ENCODE measurements around the gene TMEM150A.
"Not testable (repeated sequence)": the region's sequence is repeated elsewhere in the genome, so short reads cannot be mapped to it uniquely, and the experiment has no call there.

The TMEM150A gene

DNA sequence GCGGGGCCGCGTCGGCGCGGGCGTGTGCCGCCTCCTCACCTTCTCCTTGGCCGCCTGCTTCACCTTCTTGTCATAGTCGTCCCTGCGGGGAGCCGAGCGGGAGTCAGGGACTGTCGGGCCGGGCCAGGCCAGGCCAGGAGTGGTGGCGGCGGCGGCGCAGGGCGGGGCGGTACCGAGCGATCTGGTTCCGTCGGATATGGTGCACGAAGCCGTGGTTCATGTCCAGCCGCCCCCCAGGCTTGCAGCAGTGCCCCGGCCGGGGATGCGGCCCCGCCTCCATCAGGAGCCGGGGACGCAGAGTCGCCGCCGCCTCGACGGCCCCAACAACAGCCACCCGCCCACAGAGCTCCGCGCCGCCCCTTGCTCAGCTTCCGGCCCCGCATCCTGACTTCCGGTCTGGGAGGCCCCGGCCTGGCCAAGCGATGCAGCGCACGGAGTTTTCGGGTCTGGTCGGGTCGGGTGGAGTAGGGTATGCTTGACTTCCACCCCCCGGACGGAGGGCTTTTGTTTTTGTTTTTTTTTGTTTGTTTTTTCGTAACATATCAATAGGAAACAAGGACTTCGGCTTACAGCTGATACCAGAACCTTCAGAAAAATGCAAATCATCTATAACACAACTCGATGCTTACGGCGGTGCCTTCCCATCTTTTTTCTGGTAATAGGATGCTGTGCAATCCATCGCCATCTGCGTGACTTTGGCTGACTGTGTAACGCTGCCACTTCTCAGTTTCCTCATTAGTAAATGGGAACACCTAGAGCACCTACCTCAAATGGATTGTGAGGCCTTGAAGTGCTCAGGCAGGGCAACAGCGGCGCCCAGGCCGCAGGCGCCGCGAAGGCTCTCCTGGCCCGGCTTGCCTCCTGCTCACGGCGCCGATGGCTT is 9.4 kb upstream of the TMEM150A start, which contains the start of gene C2orf68:
TSS of gene C2orf68 (minus strand) at position 362 of the 883 bp plus-strand sequence. CDS start at position 280, 82 bp downstream.
- peak; percentile 73 to 84 for DNase-seq

DNA sequence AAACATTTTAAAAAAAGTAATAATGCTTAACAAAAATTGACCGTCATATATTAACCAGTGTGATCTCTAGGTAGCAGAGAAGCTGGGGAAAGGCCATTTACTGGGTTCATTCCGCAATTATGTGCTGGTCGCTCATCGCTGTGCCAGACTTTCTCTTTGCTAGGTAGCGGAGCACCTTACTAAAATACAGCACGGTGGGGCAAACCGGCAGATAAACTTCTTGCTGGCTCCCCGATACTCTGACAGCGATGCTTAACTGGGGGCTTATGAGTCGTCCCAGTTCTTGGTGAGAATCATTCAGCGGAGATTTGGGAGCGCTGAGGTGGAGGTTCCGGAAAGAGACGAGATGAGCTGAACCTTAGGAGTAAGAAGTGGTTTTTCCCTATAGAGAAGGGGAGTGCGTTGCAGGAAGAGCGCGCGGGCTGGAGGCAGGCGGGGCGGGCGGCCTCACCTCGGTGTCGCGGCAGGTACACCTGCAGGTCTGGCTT is 8.8 kb upstream of the TMEM150A start:
- no peak for DNase-seq

DNA sequence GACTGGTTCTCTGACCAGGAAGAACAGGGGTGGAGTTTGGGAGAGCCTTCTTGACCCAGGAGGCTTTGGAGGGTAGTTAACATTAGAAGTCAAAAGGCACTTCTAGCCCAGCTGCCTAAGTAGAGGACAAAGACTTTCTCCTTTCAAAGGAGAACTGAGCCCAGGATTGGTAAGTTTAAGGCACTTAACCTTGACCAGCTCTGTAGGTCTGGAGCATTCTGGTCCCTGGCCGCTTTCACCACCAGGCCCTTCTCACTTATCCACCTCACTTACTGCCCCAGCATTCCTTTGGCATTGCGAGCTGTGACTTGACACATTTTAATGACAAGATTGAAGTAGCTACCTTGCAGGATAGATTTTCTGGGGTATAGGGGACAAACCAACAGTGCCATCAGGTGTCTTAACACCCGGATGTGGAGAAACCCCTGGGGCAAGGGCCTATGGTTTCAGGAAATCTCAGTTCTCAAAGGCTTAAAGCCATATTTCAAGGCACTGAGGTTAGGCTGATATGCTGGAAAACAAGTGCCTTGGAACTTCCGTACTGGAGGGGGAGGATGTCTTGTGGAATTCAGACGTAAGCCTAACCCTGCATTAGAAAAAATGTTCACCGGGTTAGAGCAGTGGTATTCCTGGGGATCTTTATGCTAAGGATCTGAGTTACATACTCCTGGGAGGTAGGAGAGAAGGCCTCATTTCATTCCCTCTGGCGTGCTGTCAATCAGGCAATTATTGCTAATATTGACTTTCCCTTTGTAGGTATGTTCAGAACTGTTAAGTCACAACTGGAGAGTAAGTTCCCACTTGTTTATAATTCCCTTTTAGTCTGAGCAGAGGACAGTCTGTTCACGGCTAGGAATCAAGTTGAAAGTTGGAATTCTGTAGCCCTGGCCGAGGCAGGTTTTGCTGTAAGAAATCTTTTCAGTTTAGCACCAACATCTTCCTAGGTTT is 5.0 kb upstream of the TMEM150A start:
- no peak for DNase-seq

DNA sequence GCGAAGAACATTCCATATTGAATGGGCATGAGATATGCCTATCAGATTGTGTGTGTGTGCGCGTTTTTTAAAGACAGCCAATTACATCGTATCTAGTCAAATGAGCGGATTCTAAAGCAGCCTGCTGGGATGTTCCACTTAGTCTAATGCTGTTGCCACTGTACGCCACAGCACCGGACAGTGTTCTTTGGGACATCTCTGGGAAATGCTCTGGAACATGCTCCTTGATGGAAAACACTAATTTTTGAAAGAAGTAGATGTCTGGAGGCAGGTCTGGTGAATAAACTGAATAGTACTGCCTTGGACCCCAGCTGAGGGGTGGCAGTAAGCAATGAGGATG is 3.6 kb upstream of the TMEM150A start:
- DNase-seq, result no peak

DNA sequence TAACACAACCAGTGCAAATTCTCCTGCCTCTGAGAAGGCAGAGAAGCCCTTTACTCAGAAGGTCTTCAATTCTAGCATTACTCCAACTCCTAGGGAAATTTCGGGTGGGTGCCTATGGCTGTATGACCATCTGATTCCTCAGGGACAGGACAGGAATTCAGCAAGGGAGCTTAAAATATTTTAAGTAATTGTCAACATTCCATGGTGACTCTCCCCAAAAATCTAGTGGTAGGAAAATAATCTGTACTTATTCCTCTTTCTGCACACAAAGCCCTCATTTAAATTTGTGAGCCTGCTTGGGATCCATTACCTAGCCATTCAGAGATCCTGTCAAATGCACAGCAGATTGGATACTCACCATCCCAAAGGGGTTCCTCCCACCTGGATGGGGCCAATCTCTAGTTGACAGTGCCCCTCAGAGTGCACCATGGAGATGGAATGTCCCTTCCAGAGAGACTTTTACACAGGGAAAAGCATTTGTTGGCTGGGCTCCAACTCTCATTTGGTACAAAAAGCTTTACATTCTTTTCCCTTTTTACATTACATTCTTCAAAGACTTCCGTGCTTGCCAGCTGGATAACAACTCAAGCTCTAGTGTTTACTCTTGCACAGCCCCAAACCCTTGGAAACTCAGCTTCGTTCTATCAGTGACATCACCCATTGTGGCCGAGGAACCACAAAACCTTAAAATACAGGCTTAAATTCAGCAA is 3.1 kb upstream of the TMEM150A start:
- DNase-seq, result no peak

DNA sequence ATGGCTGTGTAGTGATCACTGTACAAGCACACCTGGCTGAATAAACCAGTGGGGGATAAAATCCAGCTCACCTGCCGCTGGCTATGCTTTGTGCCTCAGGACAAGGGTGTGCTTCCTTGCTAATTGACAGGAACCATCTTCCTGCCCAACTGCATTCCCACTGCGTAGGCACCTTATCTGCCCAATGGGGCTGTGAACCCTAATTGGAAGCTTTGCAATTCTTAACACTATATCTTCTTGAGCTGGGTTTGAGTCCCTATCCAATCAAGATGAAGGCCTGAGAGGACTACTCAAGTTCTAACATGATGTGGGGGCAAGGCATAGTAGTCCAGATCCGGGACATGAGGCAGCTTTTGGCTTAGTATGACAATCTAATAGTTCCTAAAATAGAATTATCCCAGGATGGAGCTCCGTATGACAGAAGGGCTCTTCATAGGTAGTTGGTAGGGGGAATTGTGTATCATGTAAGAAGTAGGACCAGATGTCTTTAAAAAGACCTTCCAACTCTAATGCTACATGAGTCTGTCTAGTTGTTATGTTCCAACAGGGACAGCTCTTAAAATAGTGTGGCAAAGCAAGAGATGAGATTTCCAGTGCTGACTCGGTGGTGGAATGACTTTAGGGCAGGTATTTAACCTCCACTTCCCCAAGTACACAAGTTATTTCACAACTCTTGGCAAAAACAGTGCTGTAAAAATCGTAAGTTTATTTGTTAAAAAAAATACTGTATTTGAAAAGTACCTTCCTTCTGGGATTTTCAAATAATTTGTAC is 2.3 kb upstream of the TMEM150A start:
- DNase-seq, result no peak

DNA sequence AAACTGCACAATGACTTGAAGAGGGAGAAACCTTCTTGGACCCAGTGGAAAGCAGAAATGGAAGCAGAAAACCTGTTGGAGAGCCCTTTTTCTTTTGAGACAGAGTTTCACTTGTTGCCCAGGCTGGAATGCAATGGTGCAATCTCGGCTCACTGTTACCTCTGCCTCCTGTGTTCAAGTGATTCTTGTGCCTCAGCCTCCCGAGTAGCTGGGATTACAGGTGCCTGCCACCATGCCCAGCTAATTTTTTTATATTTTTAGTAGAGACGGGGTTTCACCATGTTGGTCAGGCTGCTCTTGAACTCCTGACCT is 1.6 kb upstream of the TMEM150A start:
- DNase-seq, result not testable (repeated sequence)

DNA sequence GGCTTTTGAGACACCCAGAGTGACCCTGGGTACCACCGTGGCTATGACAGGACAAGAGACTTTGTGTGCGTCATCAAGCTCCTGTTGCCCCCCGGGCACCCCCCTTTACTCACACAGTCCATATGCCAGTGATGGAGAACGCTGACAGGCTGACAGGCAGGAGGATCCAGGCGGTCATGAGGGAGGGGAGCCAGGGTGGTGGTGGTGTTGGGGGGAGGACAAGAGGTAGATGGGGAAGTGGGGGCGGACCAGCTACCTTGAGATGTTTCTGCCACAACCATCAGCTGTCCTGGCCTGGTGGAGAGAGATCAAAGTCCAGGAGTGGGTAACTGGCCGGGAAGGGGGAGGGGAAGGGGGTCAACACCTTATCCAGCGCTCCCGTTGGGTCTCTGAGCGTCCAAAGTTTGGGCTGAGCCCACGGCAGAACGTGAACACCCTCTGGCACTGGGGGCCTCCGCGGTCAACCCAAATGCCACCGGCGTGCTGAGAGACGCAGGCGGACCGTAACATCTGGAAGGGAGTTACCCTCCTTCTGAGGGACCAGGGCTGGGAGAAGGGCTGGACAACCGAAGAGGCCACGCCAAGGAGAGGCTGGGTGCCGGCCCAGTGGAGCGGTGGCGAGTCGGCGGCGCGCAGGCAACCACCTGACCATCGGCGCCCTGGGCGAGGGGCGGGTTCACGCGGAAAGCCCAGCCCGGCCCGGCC is 575 bp downstream of the TMEM150A start:
- DNase-seq, result no peak

DNA sequence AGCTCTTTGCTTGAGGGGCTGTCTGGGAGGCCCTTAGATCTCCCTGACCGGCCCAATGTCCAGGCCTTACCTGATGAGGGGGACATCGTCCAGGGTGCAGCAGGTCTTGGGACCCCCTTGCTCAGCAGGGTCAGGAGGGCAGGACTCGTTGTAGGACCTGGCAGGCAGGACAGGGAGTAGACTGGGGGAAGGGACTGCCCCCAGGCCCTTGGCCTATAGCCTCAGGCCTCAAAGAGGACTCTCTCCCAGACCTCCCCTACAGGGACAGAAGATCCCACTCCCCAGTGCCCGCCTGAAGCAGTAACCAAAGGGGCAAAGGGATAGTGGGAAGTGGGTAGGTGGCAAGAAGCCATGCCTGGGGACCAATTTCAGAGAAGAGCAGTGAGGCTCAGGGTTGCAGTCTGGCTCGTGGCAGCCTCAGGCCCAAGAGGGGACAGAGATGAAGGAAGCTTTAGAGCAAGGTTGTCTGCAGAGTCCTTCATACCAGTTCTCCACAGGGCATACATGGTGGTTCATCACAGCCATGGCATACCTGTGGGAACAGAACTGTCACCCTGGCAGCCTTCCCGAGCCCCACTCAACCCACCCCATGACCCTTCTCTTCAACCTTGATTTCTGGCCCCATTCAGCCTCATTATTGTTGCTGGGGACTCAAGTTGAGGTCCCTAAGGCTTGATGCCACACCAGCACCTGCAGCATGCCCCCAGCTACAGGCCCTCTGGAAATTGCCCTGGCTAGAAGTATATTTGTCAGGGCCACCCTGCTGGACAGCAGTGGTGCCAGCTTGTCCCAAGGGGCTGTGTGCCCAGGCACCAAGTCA is 1.3 kb downstream of the TMEM150A start:
- no peak for DNase-seq

DNA sequence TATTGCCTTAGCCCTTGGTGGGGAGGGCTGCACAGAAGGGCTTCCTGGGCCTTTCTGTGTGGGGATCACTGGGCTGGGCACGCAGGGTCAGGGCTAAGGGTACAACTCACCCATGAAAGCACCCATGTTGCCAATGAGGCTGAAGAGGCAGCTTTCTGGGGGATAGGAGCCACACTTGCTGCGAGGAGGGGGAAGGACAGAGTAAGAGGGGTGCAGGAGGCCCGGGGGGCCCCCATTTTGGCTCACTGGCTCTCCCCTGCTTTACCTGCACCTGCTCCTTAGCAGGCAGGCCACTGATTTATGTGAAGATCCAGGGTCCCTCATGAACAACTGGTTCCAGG is 2.3 kb downstream of the TMEM150A start:
- no peak for DNase-seq

DNA sequence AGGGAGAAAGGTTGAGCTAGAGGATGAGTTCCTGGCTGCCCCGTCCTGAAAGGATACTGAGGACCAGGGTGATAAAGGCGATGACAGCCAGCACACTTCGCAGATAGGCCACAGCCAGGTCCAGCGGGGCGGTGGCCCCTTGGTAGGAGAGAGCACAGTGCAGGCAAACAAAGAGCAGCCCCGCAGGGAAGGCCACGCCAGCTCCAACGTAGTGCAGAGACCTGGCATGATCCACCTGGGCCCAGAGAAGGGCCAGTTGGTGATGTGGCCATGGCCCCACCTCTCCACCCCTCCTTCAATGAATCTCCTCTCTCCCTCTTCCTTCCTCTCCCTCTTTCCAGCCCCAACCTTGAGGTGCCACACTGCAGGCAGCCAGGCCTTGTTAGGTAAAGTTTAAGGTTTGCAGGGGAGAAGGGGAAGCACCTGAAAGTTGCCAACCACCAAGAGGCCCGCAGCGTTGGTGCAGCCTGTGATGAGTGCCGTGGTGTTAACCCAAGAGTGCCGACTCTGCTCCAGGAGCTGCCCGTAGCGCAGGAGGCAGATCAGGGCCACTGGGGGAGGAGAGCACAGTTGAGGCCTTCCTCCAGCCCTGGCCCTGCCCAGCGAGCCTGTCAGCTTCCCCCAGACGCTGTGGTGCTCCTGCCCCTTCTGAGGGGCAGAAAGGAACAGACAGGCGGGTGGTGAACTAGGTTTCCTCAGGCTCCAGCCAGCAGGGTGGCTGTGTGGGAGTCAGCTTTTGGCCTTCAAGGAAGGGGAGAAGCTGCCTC is 2.8 kb downstream of the TMEM150A start:
- no peak for DNase-seq

DNA sequence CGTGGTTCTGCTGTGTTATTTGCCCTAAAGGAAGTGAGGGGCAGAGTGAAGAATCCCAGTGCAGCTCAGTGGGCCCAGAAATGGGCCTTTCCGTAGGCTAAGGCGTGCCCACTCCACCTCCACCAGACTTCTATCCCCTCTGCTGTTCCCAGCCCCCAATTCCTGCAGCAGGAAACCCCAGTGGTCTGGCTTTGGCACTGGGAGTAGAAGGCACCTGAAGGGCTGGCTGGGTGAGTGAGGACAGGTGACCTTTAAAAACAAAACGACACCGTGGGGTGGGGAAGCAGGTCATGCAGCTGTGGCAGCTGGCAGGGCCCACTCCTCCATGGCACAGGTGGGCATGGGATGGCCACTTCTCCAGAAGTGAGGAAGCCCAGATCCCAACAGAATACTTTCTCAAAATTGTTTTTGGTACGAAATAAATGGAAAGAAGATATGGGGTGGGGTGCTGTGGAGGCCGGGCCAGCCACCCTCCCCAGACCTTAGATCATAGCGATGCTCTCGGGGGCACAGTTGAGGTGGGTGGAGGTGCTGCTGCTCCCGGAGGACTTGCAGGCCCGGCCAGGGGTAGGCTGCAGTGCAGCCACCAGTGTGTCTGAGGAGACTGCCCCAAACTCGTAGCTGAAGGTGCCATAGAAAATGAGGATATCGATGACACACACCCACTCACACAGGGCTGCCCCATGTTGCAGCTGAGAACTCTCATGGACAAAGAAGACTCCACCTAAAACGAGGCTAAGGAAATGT is 3.7 kb downstream of the TMEM150A start:
- DNase-seq, result no peak

DNA sequence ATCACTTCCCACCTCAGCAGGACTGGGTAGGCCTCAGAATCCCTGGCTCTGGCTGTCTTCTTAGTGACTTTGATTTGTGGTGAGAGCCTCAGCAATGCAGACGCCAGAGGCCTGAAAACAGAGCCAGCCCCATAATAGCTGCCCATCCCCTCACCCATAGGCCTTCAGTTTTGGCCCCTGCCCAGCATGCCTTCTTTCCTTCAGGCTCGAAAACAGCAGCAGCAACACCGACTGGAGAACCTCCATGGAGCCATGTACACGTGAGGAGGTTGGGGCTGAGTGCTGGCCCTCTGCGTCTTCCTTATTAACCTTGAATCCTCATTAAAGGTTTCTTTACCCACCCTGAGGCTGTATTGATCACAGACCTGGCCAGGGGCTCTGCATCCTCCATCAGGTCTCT is 5.3 kb downstream of the TMEM150A start:
- no peak for DNase-seq

DNA sequence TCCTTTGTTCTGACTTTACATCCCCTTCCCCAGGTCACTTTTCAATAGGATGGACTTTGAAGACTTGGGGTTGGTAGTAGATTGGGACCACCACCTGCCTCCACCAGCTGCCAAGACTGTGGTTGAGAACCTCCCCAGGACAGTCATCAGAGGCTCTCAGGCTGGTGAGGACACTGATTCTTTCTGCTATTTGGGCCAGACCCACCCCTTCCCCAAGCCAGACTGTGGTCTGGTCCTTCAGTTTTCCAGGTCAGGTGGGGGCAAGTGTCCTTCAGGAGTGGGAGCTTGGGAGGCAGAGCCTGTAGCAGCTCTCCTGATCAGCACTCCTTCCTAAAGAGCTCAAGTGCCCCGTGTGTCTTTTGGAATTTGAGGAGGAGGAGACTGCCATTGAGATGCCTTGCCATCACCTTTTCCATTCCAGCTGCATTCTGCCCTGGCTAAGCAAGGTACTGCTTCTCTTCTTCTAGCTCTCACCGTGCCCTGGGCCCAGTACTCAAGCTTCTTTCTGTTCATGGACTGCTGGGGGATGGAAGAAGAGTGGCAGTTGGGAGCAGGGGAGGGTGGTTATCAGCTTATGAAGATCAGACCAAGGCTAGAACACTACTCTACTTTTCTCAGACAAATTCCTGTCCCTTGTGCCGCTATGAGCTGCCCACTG is 5.9 kb downstream of the TMEM150A start:
- DNase-seq, result no peak

DNA sequence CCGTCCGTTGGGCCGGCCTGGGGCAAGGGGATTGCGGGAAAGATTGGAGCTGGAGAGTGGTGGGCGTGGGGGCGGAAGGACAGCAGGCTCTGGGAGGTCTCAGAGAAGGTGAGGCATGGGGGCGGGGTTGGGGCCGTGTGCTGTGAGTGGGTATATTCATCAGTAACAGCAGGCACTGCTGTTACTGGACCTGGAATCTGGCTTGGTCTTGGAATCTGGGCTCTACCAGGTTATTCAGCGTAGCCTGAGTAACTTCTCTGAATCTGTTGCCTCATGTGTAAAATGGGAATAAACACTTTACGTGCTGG is 6.5 kb downstream of the TMEM150A start:
- peak in 1 of 2 experiments; percentile 30 for DNase-seq

DNA sequence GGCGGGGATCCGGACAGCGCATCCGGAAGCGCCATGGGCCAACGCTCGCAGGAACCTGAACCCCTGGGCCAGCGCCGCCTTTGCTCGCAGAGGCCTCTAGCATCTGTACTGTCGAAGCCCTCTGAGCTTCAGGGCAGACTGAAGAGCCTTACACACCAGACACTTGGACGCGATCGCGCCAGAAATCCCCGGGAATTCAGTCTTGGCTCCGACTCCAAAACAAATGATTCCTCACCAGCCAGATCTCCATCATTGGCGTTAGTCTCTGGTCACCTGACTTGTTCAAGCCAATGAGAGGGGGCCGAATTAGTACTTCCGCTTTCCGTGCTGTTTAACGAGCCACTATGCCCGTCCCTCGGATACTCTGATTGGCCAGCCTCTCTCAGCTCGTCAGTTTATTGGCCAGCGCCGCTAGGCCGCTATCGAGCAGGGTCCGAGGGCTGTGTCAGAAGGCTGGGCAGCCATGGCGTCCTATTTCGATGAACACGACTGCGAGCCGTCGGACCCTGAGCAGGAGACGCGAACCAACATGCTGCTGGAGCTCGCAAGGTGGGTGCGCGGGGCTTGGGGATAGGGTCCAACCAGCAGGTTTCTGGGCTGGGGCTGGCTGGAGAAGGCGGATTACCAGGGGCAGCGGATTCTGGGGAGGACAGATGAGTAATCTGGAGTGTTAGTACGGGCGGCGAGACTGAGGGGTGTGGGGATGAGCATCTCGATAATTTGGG is 7.0 kb downstream of the TMEM150A start, which contains the start of gene RNF181:
TSS of gene RNF181 (plus strand) at position 445 of the 725 bp plus-strand sequence. CDS start at position 464, 19 bp downstream.
- DNase-seq, result peak; percentile 78 to 90

DNA sequence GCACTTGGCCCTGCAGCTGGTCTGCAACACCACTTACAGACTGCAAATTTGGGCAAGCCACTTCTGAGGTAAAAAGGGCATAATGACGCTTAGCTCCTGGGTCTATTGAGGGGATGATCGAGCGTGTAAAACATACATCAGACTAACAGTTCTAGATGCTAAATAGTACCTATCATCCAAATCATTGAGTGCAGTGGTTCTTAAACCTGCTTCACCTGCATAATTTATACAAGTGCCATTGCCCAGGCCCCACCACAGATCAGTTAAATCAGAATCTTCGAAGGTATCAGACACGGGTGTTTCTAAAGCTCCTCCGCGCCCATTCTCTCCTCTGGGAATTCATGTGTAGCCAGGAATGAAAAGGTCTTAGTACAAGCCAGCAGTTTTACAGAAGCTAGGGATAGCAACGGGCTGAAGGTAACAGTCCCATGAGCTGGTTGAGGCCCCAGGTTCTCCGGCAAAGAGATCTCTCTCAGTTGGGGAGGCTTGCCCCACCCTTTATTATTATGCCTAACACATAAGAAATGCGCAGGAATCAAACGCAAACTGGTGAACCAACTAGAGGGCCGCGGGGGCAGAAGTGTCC is 7.7 kb downstream of the TMEM150A start:
- DNase-seq, result no peak

DNA sequence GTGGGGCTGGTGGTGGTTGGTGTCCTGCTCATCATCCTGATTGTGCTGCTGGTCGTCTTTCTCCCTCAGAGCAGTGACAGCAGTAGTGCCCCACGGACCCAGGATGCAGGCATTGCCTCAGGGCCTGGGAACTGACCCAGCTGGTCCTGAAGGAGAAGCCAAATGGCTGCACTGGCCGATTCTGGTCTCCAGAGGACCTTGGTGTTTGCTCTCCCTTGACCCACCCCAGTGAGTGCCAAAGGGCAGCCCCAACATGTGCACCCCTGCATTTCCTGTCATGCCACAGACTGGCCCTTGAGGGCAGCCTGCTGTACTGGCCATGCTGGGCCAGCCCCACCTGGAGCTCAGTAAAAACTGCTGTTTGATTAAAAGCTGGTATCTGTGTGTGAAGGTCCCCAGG is 9.5 kb downstream of the TMEM150A start:
- no peak for DNase-seq
